ENCODE measurements around the gene NCAPD3. TPM values are rescaled to one million over a fixed set of nuclear protein-coding genes. Genes with fewer than 3 reads are reported as not detected.

Gene NCAPD3
- total RNA-seq, 6 experiments from 2014 or later: 19.6 to 31.1 (median 29.4) TPM

DNA sequence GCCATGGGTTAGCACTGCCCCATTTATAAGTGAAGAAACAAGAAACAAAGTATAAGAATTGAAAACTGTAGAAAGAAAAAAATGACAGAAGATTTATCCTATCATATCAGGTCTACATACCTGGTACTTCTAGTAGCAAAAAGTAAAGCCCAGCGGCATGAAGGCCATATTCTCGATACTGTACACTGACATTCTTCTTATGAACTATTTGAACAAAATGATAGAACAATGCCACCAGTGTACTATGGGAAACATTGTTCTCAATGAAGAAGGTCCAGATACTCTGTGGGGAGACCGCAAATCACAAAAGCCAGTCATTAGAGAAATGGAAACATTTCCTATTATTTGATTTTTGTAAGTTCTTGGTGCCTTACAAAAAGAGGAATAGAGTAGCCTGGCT lies 7.0 kb downstream of the NCAPD3 start:
- H3K9me3 Mint-ChIP-seq: no peaks in the 10 kb centered on the region
- no peak overlapping the region for H3K4me3 Mint-ChIP-seq
- DNase-seq: no peak
- peaks cover 16% of the 10 kb centered on the region; the same call in 1 of the 2 replicates for H3K36me3 Mint-ChIP-seq (ENCODE audit: low read depth)
- no peaks in the 10 kb centered on the region for H3K27me3 Mint-ChIP-seq (ENCODE audit: insufficient read depth)
- H3K27ac Mint-ChIP-seq: no peak overlapping the region
- no peak for TF ChIP-seq CTCF (IDR thresholded peaks at IDR 0.05)
- H3K4me1 Mint-ChIP-seq (ENCODE audit: low read depth): peaks cover 17% of the 10 kb centered on the region

GRCh38 chr11:134215836-134216235 lies 7.9 kb downstream of the NCAPD3 start:
- H3K27me3 Mint-ChIP-seq (ENCODE audit: insufficient read depth): no peaks in the 10 kb centered on the region
- no peaks in the 10 kb centered on the region for H3K9me3 Mint-ChIP-seq
- peaks cover 22% of the 10 kb centered on the region for H3K4me1 Mint-ChIP-seq (ENCODE audit: low read depth)
- no peak overlapping the region for H3K27ac Mint-ChIP-seq
- H3K4me3 Mint-ChIP-seq: no peak overlapping the region
- TF ChIP-seq CTCF (IDR thresholded peaks at IDR 0.05): no peak
- no peak for DNase-seq
- H3K36me3 Mint-ChIP-seq (ENCODE audit: low read depth): peaks cover 16% of the 10 kb centered on the region; the same call in 1 of the 2 replicates

DNA sequence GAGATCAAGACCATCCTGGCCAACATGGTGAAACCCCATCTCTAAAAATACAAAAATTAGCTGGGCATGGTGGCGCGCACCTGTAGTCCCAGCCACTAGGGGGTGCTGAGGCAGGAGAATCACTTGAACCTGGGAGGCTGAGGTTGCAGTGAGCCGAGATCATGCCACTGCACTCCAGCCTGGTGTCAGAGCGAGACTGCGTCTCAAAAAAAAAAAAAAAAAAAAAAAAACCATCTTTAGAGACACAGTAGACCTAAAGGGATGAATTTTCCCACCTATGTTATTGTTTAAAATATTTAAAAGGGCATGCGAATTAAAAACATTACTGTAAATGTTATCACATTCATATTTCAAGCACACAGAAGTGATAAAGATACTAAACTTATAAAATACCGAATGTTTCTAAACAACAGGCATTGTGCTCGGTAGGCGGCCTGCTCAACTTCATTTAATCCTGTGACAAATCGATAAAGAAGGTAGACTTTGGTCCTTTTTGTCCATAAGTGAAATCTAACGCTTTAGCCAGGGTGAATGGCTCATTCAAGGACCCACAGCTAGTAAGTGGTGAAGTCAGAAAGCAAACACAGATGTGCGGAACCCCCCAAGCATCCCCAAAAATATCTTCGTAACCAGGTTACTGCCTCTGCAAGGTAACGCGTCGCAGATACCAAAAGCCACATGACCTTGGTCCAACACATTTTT lies 16.1 kb downstream of the NCAPD3 start:
- Mint-ChIP-seq H3K27me3 (ENCODE audit: insufficient read depth) (no peaks in the 10 kb centered on the region; the same call in 1 of the 2 replicates), H3K4me1 (ENCODE audit: low read depth) (peaks cover 11% of the 10 kb centered on the region), H3K9me3 (no peaks in the 10 kb centered on the region), H3K27ac (no peak overlapping the region), H3K36me3 (ENCODE audit: low read depth) (peaks cover 20% of the 10 kb centered on the region), H3K4me3 (no peak overlapping the region)
- peak; percentile 6 for DNase-seq
- peak; percentile 90 for TF ChIP-seq CTCF (IDR thresholded peaks at IDR 0.05)

- no peak for DNase-seq
- Mint-ChIP-seq H3K4me3 (no peak overlapping the region), H3K36me3 (ENCODE audit: low read depth) (peaks cover 29% of the 10 kb centered on the region), H3K9me3 (no peaks in the 10 kb centered on the region), H3K4me1 (ENCODE audit: low read depth) (peaks cover 4% of the 10 kb centered on the region), H3K27ac (no peak overlapping the region), H3K27me3 (ENCODE audit: insufficient read depth) (no peaks in the 10 kb centered on the region; the same call in 1 of the 2 replicates)
- TF ChIP-seq CTCF (IDR thresholded peaks at IDR 0.05): no peak
Measured at GRCh38 chr11:134206185-134206584, 17.6 kb downstream of the NCAPD3 start.

DNA sequence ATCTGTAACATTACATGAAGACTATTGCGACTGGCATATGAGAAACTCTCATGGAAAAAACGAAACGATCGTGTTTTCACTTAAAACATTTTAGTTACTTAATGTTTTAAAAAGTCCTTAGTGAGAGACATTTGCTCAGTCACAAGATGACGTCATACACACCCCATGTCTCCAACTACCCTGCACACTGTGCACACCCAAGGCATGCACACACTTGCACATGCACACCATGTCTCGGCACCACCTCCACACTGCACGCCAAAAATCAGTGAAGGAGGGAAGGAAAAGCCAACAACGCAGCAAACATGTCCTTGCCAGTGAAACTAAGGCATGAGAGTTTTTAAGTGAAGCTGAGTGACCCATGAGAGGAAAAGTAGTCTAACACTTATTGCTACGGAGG lies 18.0 kb downstream of the NCAPD3 start:
- DNase-seq: no peak
- Mint-ChIP-seq H3K27ac (no peak overlapping the region), H3K9me3 (no peaks in the 10 kb centered on the region), H3K36me3 (ENCODE audit: low read depth) (peaks cover 28% of the 10 kb centered on the region), H3K4me1 (ENCODE audit: low read depth) (no peaks in the 10 kb centered on the region), H3K4me3 (no peak overlapping the region), H3K27me3 (ENCODE audit: insufficient read depth) (no peaks in the 10 kb centered on the region; the same call in 1 of the 2 replicates)
- TF ChIP-seq CTCF (IDR thresholded peaks at IDR 0.05): no peak
